Kidney tubule cell (primary cell): Measurements from ENCODE around the gene GPC1.

Experiments
- DNase-seq: peaks from one replicate; pipeline ENCODE4 v3.0.0-alpha.2; 2018; ENCODE audit warnings: low spot score

The GPC1 gene

GRCh38 chr2:240432430-240432819, 3.0 kb upstream of the GPC1 start:
- DNase-seq: no peak

- no peak for DNase-seq
Observed at GRCh38 chr2:240432820-240433801, 2.4 kb upstream of the GPC1 start.

- peak; percentile 86 for DNase-seq
Observed at GRCh38 chr2:240433973-240434727, 1.3 kb upstream of the GPC1 start.

- DNase-seq: peak; percentile 82
Observed at GRCh38 chr2:240434728-240435456, 571 bp upstream of the GPC1 start.

GRCh38 chr2:240435948-240436682, 652 bp downstream of the GPC1 start:
- DNase-seq: no peak

- DNase-seq: peak; percentile 18
Observed at GRCh38 chr2:240436683-240437550, 1.5 kb downstream of the GPC1 start.

GRCh38 chr2:240437551-240437860, 2.0 kb downstream of the GPC1 start:
- DNase-seq: no peak

- peak; percentile 63 for DNase-seq
Observed at GRCh38 chr2:240437861-240438809, 2.7 kb downstream of the GPC1 start.

- DNase-seq: no peak
Observed at GRCh38 chr2:240438810-240439697, 3.6 kb downstream of the GPC1 start.

GRCh38 chr2:240439698-240440151, 4.3 kb downstream of the GPC1 start:
- no peak for DNase-seq

- no peak for DNase-seq
Observed at GRCh38 chr2:240440251-240440650, 4.8 kb downstream of the GPC1 start.

GRCh38 chr2:240440704-240441320, 5.3 kb downstream of the GPC1 start:
- no peak for DNase-seq

GRCh38 chr2:240441326-240441992, 6.0 kb downstream of the GPC1 start:
- DNase-seq: no peak

- DNase-seq: no peak
Observed at GRCh38 chr2:240441993-240442411, 6.5 kb downstream of the GPC1 start.

GRCh38 chr2:240442891-240443715, 7.6 kb downstream of the GPC1 start:
- no peak for DNase-seq

GRCh38 chr2:240443891-240444301, 8.4 kb downstream of the GPC1 start:
- DNase-seq: no peak

GRCh38 chr2:240444464-240444863, 9.0 kb downstream of the GPC1 start:
- DNase-seq: no peak
